HG03280 (cell line): ENCODE measurements around the gene TM2D1.
"Not testable (repeated sequence)": the region's sequence is repeated elsewhere in the genome, so short reads cannot be mapped to it uniquely, and the experiment has no call there.

Experiments
- ATAC-seq: cut with Tn5 transposase; IDR thresholded peaks from one replicate; pipeline ENCODE4 v1.9.1; 2021; ENCODE audit warnings: mild to moderate bottlenecking, moderate library complexity; ENCODE audit not compliant: unreplicated experiment

TM2D1 gene

DNA sequence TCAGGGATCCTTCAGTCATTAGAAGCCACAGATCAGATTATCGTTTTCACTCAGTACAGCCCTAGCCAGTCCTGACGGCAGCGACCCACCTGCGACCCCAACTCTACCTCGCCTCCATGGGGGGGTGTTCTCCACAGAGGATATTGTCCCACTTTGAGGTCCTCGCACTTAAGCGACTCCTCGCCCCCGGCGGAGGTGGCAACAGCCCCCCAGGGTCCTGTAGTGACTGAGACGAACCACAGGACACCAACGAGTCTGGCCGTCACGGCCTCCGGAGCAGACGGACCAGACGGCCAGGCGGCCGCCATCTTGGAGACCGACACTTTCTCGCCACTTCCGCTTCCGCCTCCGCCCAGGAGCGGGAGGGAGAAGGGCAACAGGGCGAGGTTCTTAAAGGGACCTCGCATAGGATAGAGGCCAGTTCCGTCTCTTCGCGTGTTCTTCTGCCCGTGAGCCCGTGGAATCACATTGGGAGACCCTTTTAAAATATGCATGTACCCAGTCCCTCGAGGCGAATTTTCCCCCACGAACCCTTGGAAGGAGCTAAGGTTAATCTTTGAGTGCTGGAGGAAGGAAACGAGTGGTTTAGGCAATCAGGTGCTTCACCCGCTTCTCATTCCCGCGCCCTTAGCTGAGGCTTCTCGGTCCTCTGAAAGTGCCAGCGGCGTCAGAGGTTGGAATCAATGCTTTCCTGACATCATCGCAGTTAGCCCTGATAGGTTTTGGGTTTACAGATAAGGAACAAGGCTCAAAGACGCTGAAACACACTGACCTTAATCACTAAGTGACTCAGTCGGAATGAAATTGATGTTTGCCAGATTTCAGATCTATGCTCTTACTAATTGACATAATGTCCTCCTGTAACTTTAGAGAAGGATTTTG, at the start of gene TM2D1:
Gene TM2D1, minus strand, starts transcription at position 329 of the 882 bp plus-strand sequence. Its CDS starts 21 bp downstream, at position 308.
- ATAC-seq = peak; percentile 100

DNA sequence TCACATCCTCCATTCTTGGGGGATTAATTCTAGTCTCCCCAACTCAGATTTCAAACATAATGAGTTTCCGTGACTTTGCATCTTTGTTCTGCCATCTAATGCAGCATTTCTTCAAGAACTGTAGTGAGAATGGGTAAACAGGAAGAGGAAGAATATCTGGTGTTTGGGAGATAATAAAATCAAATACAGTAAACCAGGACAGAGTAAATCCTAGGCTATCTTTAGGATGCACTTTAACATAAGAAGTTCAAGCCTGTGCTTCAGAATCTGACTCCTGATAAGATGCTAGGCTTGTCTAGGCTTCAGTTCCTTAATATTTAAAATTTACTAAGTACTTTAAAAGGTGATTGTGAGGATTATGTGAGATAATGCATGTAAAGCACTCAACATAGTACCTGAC, 45.2 kb upstream of the TM2D1 start:
- ATAC-seq = no peak

DNA sequence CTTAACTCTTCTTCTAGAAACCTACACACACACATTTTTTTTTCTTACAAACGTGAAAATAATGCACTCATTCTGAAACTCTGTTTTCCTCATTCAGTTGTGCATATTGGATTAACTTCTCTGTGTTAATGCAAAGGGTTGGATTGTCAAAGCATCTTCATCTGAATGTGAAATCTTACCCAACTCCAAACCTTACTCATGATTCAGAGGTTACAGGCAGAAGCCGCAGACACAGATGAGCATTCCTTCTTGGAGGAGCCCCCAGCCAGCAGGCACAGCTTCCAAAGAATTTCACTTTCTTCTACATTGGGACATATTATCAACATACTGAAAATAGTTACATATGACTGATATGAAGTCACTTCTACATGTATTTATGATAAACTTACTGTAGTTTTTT, 33.0 kb upstream of the TM2D1 start:
- ATAC-seq = no peak

DNA sequence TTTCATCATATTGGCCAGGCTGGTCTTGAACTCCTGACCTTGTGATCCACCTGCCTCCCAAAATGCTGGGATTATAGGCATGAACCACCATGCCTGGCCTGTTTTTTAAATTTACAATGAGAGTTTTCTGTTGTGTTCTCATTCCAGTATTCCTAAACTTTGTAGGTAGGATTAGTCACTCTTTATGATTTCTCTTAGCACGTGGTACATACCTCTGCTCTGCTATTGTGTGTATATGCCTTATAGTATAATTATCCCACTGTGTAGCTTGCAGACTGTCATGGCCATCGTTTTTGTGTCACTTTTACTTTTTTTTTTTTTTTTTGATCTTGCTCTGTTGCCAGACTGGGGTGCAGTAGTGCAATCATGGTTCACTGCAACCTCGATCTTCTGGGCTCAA, 31.8 kb upstream of the TM2D1 start:
- ATAC-seq = no peak

DNA sequence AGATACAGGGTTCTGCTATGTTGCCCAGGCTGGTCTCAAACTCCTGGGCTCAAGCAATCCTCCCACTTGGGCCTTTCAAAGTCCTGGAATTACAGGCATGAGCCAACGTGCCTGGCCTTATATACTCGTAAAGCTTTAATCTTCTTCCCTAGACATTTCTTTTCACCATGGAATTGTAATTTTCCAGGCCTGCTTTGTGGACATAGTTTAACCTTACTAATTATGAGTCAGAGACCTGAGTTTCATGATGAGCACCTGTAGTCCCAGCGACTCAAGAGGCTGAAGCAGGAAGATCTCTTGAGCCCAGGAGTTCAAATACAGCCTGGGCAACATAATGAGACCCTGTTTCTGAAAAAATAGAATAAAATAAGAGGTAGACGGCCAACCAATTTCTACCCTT, 29.6 kb upstream of the TM2D1 start:
- no peak for ATAC-seq

DNA sequence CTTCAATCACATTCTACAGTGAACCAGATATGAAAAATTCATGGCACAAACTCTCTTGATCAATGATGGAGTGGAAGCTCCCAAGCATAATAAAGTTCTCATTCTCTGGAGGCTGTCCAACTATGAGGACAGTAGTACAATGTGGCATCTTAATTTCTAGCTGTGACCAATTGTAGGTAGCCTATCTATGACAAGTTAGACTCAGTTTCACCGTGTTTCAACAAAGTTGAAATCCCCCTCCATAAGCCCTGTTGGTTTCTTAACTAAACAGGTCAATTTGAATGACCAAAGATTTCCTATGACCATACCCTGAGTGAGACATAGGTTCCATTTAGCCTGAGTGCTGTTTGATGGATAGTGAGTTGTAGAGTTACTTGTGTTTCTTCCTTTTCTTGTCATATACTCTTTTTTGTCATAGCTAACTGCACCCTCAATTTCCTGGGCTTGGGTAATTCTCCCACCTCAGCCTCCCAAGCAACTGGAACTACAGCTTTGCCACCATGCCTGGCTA, 29.1 kb upstream of the TM2D1 start:
- ATAC-seq = no peak

DNA sequence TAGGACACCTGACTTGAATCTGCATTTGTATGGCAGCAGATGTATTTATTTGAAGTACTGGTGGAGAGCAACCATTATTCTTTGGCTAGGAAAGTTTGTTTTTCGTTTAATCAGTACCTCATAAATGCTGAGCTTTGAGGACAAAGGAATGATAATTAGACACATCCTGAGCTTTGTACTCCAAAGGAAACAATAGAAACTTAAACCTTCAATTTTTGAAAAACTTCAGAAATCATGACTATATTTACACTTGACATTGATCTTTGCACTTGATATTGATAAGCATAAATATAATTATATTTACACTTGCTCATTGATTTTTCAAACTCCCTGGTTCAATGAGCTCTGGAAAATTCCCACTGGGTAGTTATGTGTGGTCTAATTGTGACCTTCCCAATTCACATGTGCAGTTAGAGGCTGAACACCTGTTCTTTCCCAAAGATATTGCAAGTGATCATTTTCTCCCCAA, 28.0 kb upstream of the TM2D1 start:
- no peak for ATAC-seq

DNA sequence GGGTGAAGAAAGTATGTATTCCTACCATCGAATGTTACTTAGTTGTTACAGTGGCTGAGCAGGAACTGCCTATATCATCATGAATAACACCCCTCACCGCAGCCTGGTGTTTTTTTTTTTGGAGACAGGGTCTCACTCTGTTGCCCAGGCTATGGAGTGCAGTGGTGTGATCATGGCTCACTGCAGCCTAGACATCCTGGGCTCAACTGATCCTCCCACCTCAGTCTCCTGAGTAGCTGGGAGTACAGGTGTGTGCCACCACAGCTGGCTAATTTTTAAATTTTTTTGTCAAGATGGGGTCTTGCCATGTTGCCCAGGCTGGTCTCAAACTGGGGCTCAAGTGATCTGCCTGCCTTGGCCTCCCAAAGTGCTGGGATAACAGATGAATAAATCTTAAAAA, 24.6 kb upstream of the TM2D1 start:
- ATAC-seq = no peak

DNA sequence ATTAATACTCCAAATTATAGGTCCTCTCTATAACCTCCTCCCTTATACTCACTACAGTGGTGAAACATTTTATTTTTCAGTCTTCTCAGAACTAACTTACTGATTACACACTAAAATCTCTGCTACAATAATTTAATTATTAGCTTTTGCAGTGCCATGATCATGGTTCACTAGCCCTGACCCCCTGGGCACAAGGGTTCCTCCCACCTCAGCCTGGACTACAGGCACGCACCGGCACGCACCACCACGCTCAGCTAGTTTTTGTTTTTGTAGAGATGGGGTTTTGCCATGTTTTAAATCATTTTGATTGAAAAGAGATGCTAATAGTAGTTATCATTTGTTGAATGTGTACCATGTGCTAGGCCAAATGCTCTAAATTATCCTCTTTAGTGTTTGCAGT, 23.6 kb upstream of the TM2D1 start:
- ATAC-seq = no peak

DNA sequence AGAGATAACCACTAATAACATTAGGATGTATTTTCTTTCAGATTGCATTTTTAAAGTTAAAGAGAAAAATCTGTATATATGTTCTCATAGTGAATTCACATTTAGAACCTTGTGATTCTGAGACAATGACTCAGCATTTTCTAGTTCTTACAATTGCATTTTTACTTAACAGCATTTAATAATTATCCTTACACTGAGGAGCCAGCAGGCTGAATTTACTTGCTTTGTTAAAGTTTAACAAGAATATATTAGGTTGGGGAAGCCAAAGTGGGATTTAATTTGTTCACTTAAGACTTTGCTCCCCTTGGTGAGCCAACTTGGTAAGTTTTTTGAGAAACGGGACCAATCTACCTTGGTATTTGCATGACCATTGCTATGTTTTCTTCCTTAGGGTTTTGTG, 21.9 kb upstream of the TM2D1 start:
- no peak for ATAC-seq

DNA sequence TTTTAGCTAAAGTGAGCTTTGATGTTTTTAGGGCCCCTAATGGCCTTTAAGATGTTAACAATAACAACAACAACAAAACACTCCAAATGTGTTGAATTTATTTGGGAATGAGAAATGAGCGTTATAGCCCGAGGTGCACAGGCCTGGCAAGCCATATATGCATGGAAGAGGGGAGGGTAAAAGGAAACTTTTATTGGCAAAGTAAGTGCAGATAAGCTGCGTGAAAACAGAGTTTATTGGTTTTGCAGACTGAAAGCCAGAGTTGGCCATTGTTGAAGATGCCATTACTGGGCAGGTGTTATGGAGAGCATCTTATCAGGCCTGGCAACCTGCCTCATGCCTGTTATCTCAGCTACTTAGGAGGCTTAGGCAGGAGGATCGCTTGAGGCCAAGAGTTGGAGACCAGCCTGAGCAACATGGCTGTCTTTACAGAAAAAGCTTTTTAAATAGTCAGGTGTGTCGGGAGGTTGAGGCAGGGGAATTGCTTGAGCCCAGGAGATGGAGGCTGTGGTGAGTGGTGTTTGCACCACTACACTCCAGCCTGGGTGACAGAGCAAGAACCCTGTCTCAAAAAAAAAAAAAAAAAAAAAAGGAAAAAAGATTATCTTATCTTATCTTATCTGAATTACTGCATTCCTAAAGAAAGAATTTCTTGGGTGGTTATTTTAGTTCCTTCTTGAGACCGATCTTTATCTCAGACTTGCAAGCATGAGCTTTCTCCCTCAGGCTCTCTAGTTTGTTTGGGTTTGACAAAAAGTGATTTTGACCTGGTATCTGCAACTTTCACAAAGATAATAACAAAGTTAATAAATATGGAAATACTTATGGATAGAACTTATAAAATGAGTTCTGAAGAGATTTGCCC, 19.0 kb upstream of the TM2D1 start:
- ATAC-seq = no peak

DNA sequence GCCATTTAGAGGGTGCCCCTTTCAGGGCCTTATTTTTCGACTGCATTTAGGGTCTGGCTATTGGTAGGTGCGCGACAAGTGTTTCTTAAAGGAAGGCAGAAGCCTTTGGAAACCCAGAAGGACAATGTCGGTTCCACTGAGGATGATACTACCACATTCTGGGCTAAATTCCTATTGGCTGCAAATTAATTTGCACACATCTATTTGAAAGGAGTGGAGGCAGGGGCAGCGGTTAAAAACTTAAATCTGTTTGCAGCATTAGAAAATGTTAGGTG, 18.4 kb upstream of the TM2D1 start:
- no peak for ATAC-seq

DNA sequence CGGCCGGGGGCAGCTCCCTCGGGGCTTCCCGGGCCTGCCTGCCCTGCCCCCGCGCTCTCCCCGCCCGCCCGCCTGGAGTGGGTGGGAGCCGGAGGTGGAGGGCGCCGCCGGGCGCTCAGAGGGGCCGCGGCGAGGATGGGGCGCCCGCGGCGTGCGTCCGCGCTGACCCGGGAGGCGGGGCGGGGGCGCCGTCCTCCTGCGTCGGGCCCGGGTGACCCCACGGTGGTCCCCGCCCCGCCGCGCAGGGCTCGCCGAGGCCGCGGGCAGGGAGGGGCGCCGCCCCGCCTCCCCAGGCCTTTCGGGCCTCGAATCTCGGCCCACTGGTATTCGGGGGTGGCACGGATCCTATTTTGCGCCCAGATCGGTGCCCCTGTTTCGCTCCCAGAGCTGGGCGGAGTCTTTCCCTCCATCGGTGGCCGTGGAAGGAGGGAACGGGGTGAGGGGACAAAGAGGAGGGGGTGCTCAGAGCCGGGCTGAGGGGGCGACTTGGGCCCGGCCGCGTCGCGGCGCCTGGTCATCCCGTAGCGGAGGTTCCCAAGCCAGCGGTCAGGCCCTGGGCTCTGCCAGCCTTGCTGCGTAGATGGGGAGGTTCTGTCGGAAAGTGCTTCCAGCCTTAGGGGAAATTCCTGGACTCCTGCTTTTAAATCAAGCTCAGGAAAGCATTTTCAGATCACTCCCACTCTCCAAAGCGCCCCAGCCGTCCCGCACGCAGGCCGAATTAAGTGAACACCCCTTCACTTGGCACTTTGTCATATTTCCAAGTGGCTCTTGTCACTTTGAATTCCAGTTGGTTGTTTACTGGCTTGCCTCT, 17.9 kb upstream of the TM2D1 start:
- ATAC-seq = peak; percentile 45

DNA sequence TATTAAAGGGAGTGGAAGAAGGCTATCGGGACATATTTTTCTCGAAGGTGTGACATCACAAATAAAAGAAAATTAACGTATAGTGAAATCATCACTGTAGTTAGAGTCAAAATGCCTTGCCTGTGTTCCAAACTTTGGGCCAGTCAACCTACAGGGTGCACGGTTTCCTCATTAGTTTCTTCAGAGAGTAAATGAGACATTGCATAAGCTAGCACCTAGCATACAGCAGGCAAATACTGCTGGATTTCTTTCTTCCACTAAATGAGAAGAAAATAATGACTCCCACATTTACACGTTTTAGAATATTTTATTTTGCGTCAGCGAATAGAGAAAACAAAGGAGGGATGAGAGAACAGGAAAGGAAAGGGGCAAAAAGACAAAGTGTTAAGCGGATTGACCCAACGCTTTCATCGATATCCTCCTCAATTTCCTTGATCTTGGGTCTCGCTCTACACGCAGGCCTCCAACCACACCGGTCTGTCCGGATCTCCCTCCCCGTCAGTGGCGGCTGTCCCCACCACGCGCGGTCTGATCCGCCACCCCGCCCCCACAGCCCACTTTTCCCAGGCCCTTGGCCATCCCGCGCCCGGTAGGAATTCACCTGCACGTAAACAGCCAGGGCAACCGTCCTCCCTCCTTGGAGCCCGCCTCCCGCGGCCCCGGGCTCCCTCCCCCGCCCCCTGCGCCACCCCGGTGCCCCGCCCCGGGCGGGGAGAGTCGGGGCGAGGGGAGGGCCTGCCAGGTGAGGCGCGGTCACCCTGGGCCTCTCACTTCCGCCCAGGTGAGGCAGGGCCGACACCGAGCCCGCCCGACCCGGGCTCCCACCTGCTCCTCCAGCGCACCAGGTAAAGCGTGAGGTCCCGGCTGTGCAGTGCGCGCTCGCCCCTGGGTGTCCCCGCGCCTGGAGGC, 17.0 kb upstream of the TM2D1 start, which contains the start of gene PATJ:
Gene PATJ, plus strand, starts transcription at position 770 of the 909 bp plus-strand sequence. CDS start 20,413 bp downstream, outside the sequence.
- ATAC-seq = peak; percentile 68

DNA sequence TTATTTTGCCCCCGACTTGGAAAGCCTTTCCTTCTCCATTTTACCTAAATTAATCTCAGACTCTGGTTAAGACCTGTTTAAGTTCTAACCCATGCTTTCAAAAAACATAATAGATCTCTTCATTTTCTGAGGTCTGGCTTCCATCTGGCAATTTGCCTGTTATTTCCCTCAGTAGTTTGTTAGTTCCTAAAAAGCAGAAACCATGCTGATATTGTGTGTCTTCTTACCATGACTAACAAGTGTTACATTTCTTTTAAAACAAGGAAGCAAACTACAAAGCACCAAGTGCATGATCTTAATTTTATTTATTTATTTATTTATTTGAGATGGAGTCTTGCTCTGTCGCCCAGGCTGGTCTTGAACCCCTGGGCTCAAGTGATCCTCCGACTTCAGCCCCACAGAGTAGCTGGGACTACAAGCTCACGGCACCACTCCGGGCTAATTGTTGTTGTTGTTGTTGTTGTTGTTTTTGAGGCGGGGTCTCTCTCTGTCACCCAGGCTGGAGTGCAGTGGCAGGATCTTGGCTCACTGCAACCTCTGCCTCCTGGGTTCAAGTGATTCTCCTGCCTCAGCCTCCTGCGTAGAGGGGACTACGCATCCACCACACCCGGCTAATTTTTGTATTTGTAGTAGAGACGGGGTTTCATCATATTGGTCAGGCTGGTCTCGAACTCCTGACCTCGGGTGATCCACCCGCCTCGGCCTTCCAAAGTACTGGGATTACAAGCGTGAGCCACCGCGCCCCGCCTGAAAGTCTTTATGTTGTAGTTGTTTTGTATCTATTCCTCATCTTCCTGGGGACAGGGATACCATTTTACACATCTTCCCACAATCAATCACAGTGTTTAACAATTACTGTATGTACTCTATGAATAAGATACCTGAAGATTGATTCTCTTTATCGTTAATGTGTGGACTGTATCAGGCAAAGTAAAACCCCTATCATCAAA, 16.1 kb upstream of the TM2D1 start:
- ATAC-seq = no peak

DNA sequence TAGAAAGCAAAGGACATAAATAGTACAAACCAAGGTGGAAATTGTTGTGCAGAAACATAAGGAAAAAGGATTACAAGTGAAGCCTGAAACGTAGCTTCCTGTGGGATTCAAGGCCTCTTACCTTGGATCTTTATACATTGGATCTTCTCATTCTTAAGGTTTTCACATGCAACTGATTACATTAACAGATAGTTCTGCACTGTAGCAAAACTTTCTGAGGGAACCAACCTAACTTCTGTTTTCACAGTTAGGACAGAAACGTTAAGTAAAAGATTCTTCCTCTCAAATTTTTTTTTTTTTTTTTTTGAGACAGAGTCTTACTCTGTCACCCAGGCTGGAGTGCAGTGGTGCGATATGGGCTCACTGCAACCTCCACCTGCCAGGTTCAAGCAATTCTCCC, 7.8 kb upstream of the TM2D1 start:
- no peak for ATAC-seq

DNA sequence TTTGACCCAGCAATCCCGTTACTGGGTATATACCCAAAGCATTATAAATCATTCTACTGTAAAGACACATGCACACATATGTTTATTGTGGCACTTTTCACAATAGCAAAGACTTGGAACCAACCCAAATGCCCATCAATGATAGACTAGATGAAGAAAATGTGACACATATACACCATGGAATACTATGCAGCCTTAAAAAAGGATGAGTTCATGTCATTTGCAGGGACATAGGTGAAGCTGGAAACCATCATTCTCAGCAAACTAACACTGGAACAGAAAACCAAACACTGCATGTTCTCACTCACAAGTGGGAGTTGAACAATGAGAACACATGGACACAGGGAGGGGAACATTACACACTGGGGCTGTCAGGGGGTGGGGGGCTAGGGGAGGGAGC, 5.7 kb upstream of the TM2D1 start:
- ATAC-seq = not testable (repeated sequence)

DNA sequence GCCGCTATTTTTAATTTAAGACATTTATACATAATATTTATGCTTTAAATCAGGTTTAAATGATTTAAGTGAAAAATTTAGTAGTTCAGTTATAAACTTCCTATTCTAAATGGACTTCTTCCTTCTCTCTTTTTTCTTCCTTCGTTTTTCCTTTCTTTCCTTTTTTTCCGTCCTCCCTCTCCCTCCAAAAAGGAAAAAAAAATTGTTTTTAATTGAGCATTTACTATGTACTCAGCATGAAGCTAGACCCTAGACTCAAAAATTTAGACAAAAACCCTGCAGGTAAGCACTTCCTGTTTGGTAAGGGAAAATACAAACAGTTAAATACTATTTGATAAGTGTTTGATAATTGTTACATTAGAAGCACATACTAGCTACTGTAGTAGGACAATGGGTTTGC, 2.6 kb upstream of the TM2D1 start:
- no peak for ATAC-seq

DNA sequence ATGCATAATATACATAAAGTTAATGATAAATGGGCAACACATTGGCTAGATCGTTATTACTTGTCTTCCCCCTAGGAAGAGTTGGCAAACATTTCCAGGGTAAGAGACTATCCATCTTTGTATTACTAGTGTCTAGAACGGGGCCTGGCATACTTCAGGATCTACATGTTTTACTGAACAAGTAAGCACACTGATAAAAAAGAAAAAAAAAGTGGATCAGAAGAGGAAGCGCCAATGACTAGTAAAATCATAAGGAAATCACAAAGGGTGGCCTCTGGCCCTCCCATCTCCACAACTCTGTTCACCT, 482 bp downstream of the TM2D1 start:
- no peak for ATAC-seq
